ENCODE data around the gene SMIM17. TPM values are rescaled to one million over a fixed set of nuclear protein-coding genes. Genes with fewer than 3 reads are reported as not detected.

The SMIM17 gene
- total RNA-seq, 1 experiment from 2014 or later: not detected

Other genes with a start within 250 kb of the SMIM17 start
- 6.8 and 8.8 TPM in 2 replicates for gene ZNF582, start 249.6 kb upstream of the SMIM17 start, total RNA-seq (2014; rRNA removed; shearing (Covaris generic))
- gene ZNF583, start 238.8 kb upstream of the SMIM17 start, total RNA-seq (2014; rRNA removed; shearing (Covaris generic)): 10.6 and 12.4 TPM in 2 replicates
- gene ZNF667, start 165.8 kb upstream of the SMIM17 start, total RNA-seq (2014; rRNA removed; shearing (Covaris generic)): 2.9 and 6.4 TPM in 2 replicates
- gene ZNF471, start 135.3 kb upstream of the SMIM17 start, total RNA-seq (2014; rRNA removed; shearing (Covaris generic)): 1.4 and 1.6 TPM in 2 replicates
- gene ZFP28, start 104.2 kb upstream of the SMIM17 start, total RNA-seq (2014; rRNA removed; shearing (Covaris generic)): 3.9 and 4.7 TPM in 2 replicates
- 0.68 and 1.6 TPM in 2 replicates for gene ZNF470, start 75.7 kb upstream of the SMIM17 start, total RNA-seq (2014; rRNA removed; shearing (Covaris generic))
- gene ZNF71, start 47.9 kb upstream of the SMIM17 start, total RNA-seq (2014; rRNA removed; shearing (Covaris generic)): 11.5 and 13.2 TPM in 2 replicates
- 0.04 TPM in 1 of 2 replicates, not detected in the other for gene ZNF835, start 28.6 kb downstream of the SMIM17 start, total RNA-seq (2014; rRNA removed; shearing (Covaris generic))
- gene PEG3, start 197.6 kb downstream of the SMIM17 start, total RNA-seq (2014; rRNA removed; shearing (Covaris generic)): 0.90 and 2.8 TPM in 2 replicates
- 0.14 and 0.31 TPM in 2 replicates for gene ZIM2, start 197.6 kb downstream of the SMIM17 start, total RNA-seq (2014; rRNA removed; shearing (Covaris generic))